Upper lobe of left lung (tissue), 6 donors: ENCODE measurements around the gene SLC25A43. TPM values are rescaled to one million over a fixed set of nuclear protein-coding genes. Genes with fewer than 3 reads are reported as not detected.

Experiments used
- ATAC-seq, 2 donors: fragments of 200-7000 bp; cut with Tn5 transposase; one replicate each; pipeline ENCODE4 v1.9.1; 2022; ENCODE audit warnings: mild to moderate bottlenecking in 2 of 2, moderate library complexity in 2 of 2; ENCODE audit not compliant: low FRiP score in 2 of 2
- DNase-seq, 2 donors: peaks; one replicate each; pipeline ENCODE4 v3.0.0-alpha.2; 2019 to 2020
- H3K27ac ChIP-seq, 4 donors: fragments of 200-600 bp; sonication (generic); one replicate each; pipeline ENCODE4 v1.5.1; 2016 to 2019
- H3K27me3 ChIP-seq, 4 donors: fragments of 200-600 bp; sonication (generic); one replicate each; pipeline ENCODE4 v1.5.1; 2017 to 2019
- H3K36me3 ChIP-seq, 4 donors: fragments of 200-600 bp; sonication (generic); one replicate each; pipeline ENCODE4 v1.5.1; 2016 to 2019
- H3K4me1 ChIP-seq, 4 donors: fragments of 200-600 bp; sonication (generic); one replicate each; pipeline ENCODE4 v1.5.1; 2018 to 2019
- H3K4me3 ChIP-seq, 4 donors: fragments of 200-600 bp; sonication (generic); one replicate each; pipeline ENCODE4 v1.5.1; 2017 to 2019; ENCODE audit warnings: mild to moderate bottlenecking in 2 of 4, moderate library complexity in 1 of 4
- H3K9me3 ChIP-seq, 4 donors: fragments of 200-600 bp; sonication (generic); one replicate each; pipeline ENCODE4 v1.5.1; 2018 to 2019
- EP300 ChIP-seq, 4 donors: sonication (generic); formaldehyde crosslinking; IDR thresholded peaks; one replicate each; pipeline ENCODE4 v1.5.1; 2017; ENCODE audit warnings: antibody characterized with exemption in 4 of 4, control low read depth in 2 of 4
- POLR2A ChIP-seq, 4 donors: fragments of 450-650 bp; IDR thresholded peaks; one replicate each; pipeline ENCODE4 v1.5.1; 2016 to 2017; ENCODE audit warnings: antibody characterized with exemption in 4 of 4, mild to moderate bottlenecking in 2 of 4
- POLR2AphosphoS5 ChIP-seq, 2 donors: sonication (generic); formaldehyde crosslinking; IDR thresholded peaks; one replicate each; pipeline ENCODE4 v1.5.1; 2017; ENCODE audit warnings: antibody characterized with exemption in 2 of 2
- WGBS, 2 donors: methylation state at CpG; one replicate each; pipeline ENCODE4 v1.1.5; 2017 to 2018; 5-methylcytosine and 5-hydroxymethylcytosine counted together
- total RNA-seq, 6 donors: library from RNA; depleted of rRNA in 4 of 6; stranded (reverse); fragments of >200 nt in 4 of 6; gene quantifications; one replicate each; pipeline versions ENCODE4 v1.1.0 to v1.2.1, GENCODE V29; 2016 to 2021
- TF ChIP-seq, protein P1 (sequence below), 6 experiments: fragments of 450-650 bp in 4 of 6; fragments of 200-600 bp in 2 of 6; sonication (generic) in 2 of 6; IDR thresholded peaks; one replicate each; pipeline ENCODE4 v1.5.1; 2016 to 2019; ENCODE audit warnings: antibody characterized with exemption in 6 of 6
- donor health status: DM: no; HTN: no; CAD: no; lungs with moderate emphysema.
- donor health status: DM: no; HTN: yes; CAD: no; lungs with severe emphysema.

Gene SLC25A43
- total RNA-seq, 6 donors from 2014 or later = 11.2 to 27.8 (median 15.8) TPM

DNA sequence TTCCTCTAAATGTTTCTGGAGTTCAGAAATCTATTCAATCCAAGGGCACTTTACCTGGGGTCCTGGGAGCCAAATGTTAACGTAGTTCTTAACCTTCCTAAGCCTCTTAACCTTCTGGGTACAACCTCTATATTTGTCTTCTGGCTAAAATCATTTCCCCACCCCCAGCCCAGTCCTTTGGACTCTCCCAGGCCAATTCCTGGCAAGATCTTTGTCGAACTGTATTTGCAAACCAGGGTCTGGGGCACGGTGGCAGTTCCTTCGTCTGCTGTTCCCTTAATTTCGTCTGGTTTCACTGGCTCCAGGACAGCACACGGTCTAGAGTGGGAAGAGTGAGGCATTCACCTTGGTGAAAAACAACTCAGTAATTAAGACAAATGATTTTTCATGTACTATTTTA lies 68.3 kb downstream of the SLC25A43 start:
- no peak for DNase-seq
- TF ChIP-seq EP300 (IDR thresholded peaks at IDR 0.05) = no peak
- TF ChIP-seq POLR2AphosphoS5 (IDR thresholded peaks at IDR 0.05) = no peak
- no peak for TF ChIP-seq POLR2A (IDR thresholded peaks at IDR 0.05)
- TF ChIP-seq, protein P1, sequence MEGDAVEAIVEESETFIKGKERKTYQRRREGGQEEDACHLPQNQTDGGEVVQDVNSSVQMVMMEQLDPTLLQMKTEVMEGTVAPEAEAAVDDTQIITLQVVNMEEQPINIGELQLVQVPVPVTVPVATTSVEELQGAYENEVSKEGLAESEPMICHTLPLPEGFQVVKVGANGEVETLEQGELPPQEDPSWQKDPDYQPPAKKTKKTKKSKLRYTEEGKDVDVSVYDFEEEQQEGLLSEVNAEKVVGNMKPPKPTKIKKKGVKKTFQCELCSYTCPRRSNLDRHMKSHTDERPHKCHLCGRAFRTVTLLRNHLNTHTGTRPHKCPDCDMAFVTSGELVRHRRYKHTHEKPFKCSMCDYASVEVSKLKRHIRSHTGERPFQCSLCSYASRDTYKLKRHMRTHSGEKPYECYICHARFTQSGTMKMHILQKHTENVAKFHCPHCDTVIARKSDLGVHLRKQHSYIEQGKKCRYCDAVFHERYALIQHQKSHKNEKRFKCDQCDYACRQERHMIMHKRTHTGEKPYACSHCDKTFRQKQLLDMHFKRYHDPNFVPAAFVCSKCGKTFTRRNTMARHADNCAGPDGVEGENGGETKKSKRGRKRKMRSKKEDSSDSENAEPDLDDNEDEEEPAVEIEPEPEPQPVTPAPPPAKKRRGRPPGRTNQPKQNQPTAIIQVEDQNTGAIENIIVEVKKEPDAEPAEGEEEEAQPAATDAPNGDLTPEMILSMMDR (IDR thresholded peaks at IDR 0.05) = no peak
- H3K27ac ChIP-seq = peak overlapping the region in 2 of 4 donors; percentile 94 to 98
- H3K4me1 ChIP-seq = peaks cover 0 to 10% (median 2%) of the 10 kb centered on the region in 4 donors
- H3K9me3 ChIP-seq = no peaks in the 10 kb centered on the region
- no peak for ATAC-seq
- no peaks in the 10 kb centered on the region for H3K27me3 ChIP-seq
- WGBS, 2 donors = 64 to 77% methylated on average over 5 to 6 of the region's 6 CpGs
- peaks cover 0 to 17% (median 3%) of the 10 kb centered on the region in 4 donors for H3K36me3 ChIP-seq
- H3K4me3 ChIP-seq = peak overlapping the region in 2 of 4 donors; percentile 81 to 87

DNA sequence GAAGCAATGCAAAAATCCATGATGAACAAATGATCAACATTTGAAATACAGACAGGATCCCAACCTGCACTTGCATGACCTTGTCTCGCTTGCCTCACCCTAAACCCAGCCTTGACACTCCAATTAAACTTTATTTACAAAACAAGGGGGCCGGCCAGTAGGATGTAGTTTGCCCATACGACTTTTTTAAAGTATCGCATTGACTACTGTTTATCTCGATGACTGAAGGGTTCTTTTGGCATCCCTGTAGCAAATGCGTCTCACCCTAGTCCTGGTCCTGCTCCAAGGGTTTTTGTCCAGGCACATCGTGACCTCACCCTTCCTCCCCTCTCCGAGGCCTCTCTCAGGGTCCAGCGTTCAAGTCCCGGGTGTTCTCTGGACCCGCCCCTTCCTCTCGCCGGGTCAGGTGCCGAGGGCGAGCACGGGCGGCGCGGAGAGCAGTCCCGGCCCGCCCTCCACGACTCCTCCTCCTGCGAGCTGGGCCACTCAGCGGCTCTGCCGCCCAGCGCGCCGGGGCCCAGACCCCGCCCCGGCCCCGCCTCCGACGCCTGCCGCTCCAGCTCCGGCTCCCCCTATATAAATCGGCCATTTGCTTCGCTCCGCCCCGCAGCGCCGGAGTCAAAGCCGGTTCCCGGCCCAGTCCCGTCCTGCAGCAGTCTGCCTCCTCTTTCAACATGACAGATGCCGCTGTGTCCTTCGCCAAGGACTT lies 68.9 kb downstream of the SLC25A43 start, which contains the start of gene SLC25A5:
TSS of gene SLC25A5 (plus strand) at position 603 of the 709 bp plus-strand sequence. CDS start at position 675, 72 bp downstream.
- no peaks in the 10 kb centered on the region for H3K9me3 ChIP-seq
- 11 to 54% methylated on average over 7 to 42 of the region's 46 CpGs for WGBS, 2 donors

DNA sequence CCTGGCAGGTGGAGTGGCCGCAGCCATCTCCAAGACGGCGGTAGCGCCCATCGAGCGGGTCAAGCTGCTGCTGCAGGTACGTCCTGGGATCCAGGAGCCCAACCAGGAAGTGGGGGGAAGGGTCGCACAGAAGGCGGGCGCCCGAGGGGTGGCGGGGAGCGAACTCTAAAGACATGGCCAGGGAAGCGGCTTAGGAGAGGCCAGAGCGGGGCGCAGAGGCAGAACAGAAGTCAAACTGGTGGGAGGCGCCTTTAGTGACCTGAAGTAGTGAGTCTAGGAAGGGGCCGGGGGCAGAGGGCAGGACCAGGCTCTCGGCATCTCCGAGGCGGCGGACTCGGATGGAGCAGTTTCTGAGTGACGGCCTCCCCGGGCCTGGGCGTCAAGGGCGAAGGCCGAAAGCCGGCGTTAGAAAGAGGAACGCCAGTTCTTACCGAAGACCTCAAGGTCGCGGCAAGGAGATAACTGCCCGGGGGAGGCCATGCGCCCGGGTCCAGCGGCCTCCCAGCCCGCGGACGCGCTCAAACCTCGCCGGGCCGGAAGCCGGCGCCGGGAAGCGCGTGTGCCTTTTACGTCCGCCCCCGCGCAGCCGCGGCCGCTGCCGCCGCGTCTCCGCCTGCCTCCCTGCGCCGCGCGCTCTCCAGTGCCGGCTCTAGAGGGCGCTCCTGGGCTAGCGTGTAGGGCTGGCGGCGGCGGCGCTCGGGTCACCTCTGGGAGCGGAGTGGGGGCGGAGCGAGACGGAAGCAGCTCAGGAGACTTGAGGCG lies 69.6 kb downstream of the SLC25A43 start:
- ATAC-seq (peak; percentile 90 to 96), DNase-seq (peak; percentile 92 to 97)
- no peaks in the 10 kb centered on the region for H3K27me3 ChIP-seq
- H3K36me3 ChIP-seq = peaks cover 0 to 17% (median 3%) of the 10 kb centered on the region in 4 donors
- peaks cover 0 to 10% (median 2%) of the 10 kb centered on the region in 4 donors for H3K4me1 ChIP-seq
- H3K9me3 ChIP-seq = no peaks in the 10 kb centered on the region
- 40% methylated on average over 75 of the region's 78 CpGs; no CpG with 5 or more reads in 1 of the 2 donors for WGBS, 2 donors
- H3K4me3 ChIP-seq = peak overlapping the region; percentile 68 to 87 (median 78)
- TF ChIP-seq EP300 (IDR thresholded peaks at IDR 0.05) = no peak
- peak in 1 of 4 donors; percentile 9 for TF ChIP-seq POLR2A (IDR thresholded peaks at IDR 0.05)
- TF ChIP-seq, protein P1 (IDR thresholded peaks at IDR 0.05) = peak; percentile 49 to 93 (median 86)
- peak in 1 of 2 donors; percentile 56 for TF ChIP-seq POLR2AphosphoS5 (IDR thresholded peaks at IDR 0.05)
- peak overlapping the region; percentile 94 to 98 (median 96) for H3K27ac ChIP-seq

More for the DNA sequence above, 68.9 kb downstream of the SLC25A43 start, which contains the start of gene SLC25A5:
- peaks cover 0 to 17% (median 3%) of the 10 kb centered on the region in 4 donors for H3K36me3 ChIP-seq
- ATAC-seq (peak; percentile 95 to 98), DNase-seq (peak; percentile 92 to 96)
- H3K27me3 ChIP-seq = no peaks in the 10 kb centered on the region
- peak within 1 kb of the TSS; percentile 68 to 87 (median 78) for H3K4me3 ChIP-seq
- peaks cover 0 to 10% (median 2%) of the 10 kb centered on the region in 4 donors for H3K4me1 ChIP-seq
- no peak for TF ChIP-seq EP300 (IDR thresholded peaks at IDR 0.05)
- TF ChIP-seq POLR2A (IDR thresholded peaks at IDR 0.05) = peak; percentile 65 to 93 (median 88)
- TF ChIP-seq, protein P1 (IDR thresholded peaks at IDR 0.05) = no peak
- TF ChIP-seq POLR2AphosphoS5 (IDR thresholded peaks at IDR 0.05) = peak; percentile 93 to 94
- H3K27ac ChIP-seq = peak within 1 kb of the TSS; percentile 94 to 98 (median 96)

DNA sequence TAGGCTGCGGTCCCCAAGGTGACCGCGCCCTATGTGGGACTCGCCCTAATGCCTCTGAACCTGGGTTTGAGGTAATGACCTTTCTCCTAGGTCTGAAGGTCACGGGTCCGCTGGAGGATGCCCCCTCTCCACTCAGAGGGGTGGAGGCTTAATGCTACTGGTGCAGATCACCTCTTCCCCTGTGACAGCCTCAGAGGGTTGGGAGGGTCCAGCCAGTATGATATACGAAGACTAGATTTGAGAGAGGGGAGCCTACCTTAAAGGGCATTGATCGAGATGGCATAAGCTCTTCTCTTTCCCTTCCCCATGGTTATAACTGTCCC lies 70.1 kb downstream of the SLC25A43 start:
- ATAC-seq (no peak), DNase-seq (no peak)
- WGBS, 2 donors = 11 to 49% methylated on average over 3 to 8 of the region's 8 CpGs
- Histone ChIP-seq H3K27me3 (no peaks in the 10 kb centered on the region), H3K9me3 (no peaks in the 10 kb centered on the region), H3K27ac (peak overlapping the region; percentile 73 to 97 (median 95)), H3K36me3 (peaks cover 0 to 17% (median 3%) of the 10 kb centered on the region in 4 donors), H3K4me3 (peak overlapping the region; percentile 16 to 87 (median 78)), H3K4me1 (peaks cover 0 to 10% (median 2%) of the 10 kb centered on the region in 4 donors)
- TF ChIP-seq POLR2A (IDR thresholded peaks at IDR 0.05) = no peak
- TF ChIP-seq, protein P1 (IDR thresholded peaks at IDR 0.05) = no peak
- TF ChIP-seq POLR2AphosphoS5 (IDR thresholded peaks at IDR 0.05) = no peak
- no peak for TF ChIP-seq EP300 (IDR thresholded peaks at IDR 0.05)
